GM21367 (cell line): Measurements from ENCODE around the gene EIF5AL1.
"Not testable (repeated sequence)": the region's sequence is repeated elsewhere in the genome, so short reads cannot be mapped to it uniquely, and the experiment has no call there.

ENCODE experiments used
- ATAC-seq: cut with Tn5 transposase; IDR thresholded peaks from one replicate; pipeline ENCODE4 v1.9.1; 2021; ENCODE audit not compliant: unreplicated experiment

Gene EIF5AL1

DNA sequence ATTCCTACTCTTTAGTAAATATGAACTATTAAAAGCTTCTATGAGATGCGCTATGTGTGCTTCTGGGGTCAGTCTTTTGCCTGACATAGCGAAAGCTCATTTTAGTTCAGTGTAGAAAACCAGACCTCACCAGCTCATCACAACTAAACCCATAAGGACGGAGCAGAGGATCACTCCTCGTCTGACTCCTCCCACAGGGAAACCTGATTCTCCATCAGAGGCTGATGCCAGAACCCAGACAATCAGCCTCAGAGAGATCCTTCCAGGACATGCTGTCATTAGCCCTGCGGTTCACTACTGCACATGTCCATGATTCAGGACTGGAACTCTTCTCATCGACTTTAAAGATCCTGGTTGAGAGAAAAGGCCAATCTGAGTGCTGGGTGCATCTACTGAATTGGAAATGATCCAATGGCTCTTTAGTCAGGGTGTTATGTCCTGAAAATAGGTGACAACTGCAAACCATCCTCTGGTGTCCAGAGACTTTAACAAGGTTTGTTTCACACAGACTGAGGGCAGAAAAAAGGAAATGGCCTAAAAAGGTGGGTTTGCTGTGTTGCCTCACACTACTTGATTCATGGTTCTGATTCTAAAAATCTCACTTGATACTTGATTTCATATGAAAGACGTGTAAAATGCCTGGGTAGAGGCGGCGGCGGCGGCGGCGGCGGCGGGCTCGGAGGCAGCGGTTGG, at the start of gene EIF5AL1:
Gene EIF5AL1 (plus strand): TSS at position 643 of the 693 bp plus-strand sequence. CDS start 117 bp downstream, outside the sequence.
- not testable (repeated sequence) for ATAC-seq

- no peak for ATAC-seq
Measured at GRCh38 chr10:79463578-79464496, 48.5 kb upstream of the EIF5AL1 start.

DNA sequence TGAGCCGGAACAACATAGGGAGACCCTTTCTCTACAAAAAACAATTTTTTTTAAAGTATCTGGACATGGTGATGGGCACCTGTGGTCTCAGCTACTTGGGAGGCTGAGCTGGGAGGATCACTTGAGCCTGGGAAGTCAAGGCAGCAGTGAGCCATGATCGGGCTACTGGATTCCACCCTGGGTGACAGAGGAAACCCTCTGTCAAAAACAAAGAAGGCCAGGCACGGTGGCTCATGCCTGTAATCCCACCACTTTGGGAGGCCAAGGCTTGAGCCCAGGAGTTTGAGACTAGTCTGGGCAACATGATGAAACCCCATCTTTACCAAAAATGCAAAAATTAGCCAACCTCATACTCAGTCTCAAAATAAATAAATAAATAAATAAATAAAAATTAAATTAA, 47.0 kb upstream of the EIF5AL1 start:
- no peak for ATAC-seq

DNA sequence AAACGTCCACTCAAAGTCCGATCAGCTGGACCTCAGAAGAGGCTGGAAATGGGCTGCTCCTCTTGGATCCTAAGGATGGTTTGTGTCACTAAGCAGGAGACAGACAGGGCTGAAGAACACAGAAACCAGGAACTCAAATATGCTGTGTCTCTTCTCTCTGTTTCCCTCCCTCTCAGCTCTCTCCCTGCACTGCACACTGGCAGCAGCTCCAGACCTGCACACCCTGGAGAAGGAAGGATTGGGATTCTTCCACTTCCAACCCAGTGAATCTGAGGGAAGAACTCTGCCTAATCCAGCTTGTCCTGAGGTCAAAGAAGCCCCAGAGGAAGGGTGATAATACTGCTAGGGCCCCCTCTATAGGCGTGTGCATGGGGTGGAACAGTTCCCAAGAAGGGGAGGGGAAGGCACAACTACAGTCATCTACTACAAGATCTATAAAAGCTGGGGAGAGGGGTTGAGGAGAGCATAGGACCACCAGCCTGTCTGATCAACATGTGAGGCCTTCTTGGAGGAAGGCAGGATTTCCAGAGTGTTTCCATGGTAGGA, 44.2 kb upstream of the EIF5AL1 start:
- ATAC-seq = no peak

DNA sequence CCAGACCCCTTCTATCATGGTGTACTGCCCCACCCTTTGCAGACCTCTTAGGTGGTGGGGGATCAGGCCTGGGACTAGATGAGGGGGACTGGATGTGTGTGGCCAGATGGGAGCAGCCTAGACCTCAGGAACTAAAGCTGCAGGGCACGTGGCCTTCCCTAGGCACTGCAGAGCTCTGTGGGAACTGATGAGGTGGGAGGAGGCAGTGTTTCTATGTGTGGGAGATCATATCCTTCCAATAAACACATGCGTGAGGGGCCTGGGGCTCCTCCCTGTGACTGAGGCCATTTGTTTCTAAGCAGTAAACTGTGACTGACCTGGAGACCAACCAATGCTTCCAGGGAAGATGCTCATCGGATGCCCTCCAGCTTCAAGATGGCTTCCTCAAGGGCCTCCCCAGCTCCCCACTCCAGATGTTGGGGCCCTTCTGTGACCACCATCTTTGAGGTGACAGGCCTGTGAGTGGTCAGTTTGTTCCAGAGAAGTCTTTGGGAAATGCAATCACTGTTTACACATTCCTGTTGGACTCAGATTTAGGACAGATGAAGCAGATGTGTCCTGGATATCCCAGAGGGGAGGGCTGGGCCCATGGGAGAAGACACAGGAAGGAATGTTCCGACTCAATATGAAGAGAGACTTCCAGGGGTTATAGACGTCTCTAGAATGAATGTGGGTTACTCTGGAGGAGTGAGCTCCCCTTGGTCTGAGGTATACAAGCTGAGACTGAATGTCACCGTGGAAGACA, 43.3 kb upstream of the EIF5AL1 start:
- no peak for ATAC-seq

DNA sequence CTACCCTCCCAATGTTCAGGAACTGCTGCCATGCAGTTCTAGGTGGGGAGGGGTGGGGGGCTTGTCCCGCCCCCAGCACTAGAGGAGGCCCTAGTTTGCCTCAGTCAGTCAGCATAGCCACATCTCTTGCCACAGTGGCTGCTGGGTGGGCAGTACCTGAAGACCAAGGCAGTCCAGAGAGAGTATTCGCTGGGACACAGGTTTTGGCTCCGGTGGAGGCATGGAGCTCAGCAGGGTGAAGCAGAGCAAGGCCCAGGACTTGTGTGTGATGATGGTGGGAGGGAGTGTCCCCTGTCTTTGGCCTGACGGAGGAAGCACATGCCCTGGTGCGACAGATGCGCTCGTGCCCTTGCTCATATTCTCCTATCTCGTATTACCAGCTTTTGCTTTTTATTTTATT, 42.2 kb upstream of the EIF5AL1 start:
- no peak for ATAC-seq

- ATAC-seq = no peak
Measured at GRCh38 chr10:79471776-79472175, 40.6 kb upstream of the EIF5AL1 start.

DNA sequence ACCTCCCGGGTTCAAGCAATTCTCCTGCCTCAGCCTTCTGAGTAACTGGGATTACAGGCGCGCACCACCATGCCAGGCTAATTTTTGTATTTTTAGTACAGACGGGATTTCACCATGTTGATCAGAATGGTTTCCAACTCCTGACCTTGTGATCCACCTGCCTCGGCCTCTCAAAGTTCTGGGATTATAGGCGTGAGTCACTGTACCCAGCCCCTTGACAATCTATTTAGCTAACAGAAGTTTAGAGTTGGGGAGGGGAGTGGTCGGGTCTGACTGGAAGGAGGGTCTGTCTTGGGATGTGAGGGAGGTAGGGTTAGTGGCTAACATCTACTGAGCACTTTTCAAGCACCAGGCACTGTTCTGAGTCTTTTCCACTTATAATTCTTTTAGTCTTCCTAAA, 39.9 kb upstream of the EIF5AL1 start:
- ATAC-seq = no peak

DNA sequence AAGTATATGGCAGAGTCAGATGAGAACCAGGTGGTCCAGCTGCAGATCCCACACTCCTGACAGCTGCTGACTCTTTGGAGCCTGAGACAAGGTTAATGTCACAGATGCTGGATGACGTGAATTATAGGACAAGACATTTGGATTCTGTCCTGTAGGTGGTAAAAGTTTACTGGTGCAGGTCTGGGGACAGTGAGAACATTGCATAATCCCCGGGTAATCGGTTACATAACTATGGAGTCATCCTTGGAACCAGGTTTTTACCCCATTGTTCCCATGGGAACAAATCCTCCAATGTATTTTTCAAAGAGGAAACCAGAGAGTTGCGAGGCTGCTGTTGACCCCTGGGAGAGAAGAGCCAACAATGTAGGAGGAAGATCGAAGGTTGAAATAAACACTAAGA, 39.4 kb upstream of the EIF5AL1 start:
- no peak for ATAC-seq

- ATAC-seq = no peak
Measured at GRCh38 chr10:79473496-79474095, 38.7 kb upstream of the EIF5AL1 start.

GRCh38 chr10:79475119-79475653, 37.1 kb upstream of the EIF5AL1 start:
- no peak for ATAC-seq

GRCh38 chr10:79475877-79476276, 36.5 kb upstream of the EIF5AL1 start:
- ATAC-seq = no peak

- ATAC-seq = no peak
Measured at GRCh38 chr10:79476645-79477044, 35.7 kb upstream of the EIF5AL1 start.

DNA sequence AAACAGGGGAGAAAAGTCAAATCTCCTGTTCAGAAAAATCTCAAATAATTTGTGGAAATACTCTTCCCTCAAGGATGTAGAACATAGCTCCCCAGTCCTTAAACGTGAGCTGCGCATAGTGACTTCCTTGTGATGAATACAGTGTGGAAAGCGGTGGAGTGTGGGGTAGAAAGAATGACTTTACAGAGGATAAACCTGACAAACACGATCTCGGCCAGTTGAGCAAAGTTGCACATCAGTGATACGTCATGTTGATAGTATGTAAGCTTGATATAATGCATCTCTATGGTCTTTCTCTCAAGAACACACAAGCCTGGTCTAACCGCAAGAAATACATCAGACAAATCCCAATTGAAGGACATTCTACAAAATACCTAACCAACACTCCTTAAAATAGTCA, 34.9 kb upstream of the EIF5AL1 start:
- no peak for ATAC-seq

GRCh38 chr10:79479283-79479909, 32.9 kb upstream of the EIF5AL1 start:
- ATAC-seq = no peak

- ATAC-seq = no peak
Measured at GRCh38 chr10:79482304-79482703, 30.0 kb upstream of the EIF5AL1 start.

GRCh38 chr10:79482741-79483140, 29.6 kb upstream of the EIF5AL1 start:
- ATAC-seq = no peak

- no peak for ATAC-seq
Measured at GRCh38 chr10:79483299-79483698, 29.0 kb upstream of the EIF5AL1 start.

DNA sequence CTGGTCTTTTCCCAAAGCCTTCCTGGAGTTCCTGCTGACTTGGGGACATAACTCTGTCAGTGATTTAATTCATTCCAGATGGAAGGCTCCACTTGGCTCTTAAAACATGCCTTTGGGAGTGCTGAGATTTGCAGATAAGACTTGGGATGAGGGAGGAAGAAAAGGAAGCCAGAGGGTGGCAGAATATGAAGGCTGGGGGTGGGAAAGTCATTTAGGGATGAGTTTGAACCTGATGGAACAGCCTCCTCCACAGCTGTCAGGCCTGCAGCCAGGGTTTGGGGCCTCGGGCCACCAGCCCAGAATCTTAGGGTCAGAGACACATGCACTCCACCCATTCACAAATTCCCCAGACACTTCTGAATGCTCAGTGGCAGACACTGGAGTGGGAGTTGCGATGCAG, 28.4 kb upstream of the EIF5AL1 start:
- no peak for ATAC-seq

DNA sequence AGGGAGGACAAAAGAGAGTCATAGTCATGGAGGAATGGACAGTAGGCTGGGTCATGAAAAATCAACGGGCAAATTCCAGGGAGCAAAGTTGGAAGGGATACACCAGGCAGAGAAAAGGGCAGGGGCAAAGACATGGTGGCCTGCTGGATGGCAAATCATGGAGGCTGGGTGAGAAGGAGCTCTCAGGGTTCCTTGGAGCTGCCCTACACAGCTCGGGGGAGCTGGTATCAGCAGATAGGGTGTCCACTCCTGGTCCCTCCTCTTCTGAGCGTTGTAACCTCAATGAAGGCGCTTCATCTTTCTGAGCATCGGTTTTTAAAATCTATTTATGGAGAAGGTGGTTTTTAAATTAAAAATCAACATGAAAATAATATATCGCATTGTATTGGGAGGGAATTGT, 27.9 kb upstream of the EIF5AL1 start:
- no peak for ATAC-seq
